Measurements from ENCODE around the gene GRIP2.

GRIP2 gene

GRCh38 chr3:14524311-14524711, 15.8 kb downstream of the GRIP2 start:
- H3K9me3 ChIP-seq (replicated peaks; ENCODE audit: low read length): no peaks in the 10 kb centered on the region
- no peak overlapping the region for H3K9ac ChIP-seq (ENCODE audit: low read depth, low read length)

DNA sequence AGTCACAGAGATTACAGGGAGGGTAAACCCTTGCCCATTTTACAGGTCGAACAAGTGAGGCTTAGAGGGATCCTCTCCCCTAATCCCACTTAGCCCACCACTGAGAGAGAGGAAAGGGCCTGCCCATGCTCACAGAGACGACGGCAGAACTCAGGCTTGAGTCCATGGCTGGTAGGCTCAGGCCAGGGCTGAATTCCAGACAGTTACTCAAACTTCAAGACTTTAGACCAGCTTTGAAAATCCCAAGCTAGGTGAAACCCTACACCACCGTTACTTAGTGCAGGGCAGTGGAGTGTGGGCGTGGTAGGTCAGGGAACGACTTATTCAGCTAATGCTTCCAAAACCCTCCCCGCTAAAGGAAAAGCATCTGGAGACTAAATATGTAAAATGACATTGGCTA, 16.4 kb downstream of the GRIP2 start:
- H3K27me3 ChIP-seq (ENCODE audit: control insufficient read depth, insufficient read depth, low read length): peaks cover 68% of the 10 kb centered on the region

More at GRCh38 chr3:14524311-14524711, 15.8 kb downstream of the GRIP2 start:
- H3K4me3 ChIP-seq (ENCODE audit: low read length): no peak overlapping the region
- no peaks in the 10 kb centered on the region for H3K4me1 ChIP-seq (ENCODE audit: control insufficient read depth, insufficient read depth, low read length)
- H3K4me2 ChIP-seq (ENCODE audit: low read length): no peak overlapping the region
- H3K36me3 ChIP-seq (ENCODE audit: insufficient read depth, low read length): no peaks in the 10 kb centered on the region
- H3K27me3 ChIP-seq (ENCODE audit: control insufficient read depth, insufficient read depth, low read length): peaks cover 68% of the 10 kb centered on the region

DNA sequence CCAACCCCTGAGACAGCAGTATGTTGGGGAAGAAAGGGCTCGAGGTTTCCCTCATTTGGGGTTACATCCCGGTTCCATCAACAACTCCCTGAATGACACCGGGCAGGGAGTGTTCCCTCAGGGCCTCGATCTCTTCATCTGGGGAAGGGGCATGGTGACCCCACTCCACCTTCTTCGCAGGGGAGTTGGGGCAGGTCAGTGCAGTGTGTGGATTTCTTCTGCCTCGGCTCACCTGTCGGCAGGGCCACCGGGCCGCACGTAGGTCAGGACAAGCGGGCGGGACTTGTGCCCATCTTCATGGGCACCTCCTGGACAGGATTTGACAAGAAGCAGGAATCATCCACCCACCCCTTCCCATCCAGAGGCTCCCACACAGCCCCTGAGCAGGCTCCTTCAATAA, 17.4 kb downstream of the GRIP2 start:
- Histone ChIP-seq H3K4me3 (ENCODE audit: low read length) (no peak overlapping the region), H3K9me3 (replicated peaks; ENCODE audit: low read length) (no peaks in the 10 kb centered on the region), H3K9ac (ENCODE audit: low read depth, low read length) (no peak overlapping the region), H3K27me3 (ENCODE audit: control insufficient read depth, insufficient read depth, low read length) (peaks cover 68% of the 10 kb centered on the region), H3K36me3 (ENCODE audit: insufficient read depth, low read length) (no peaks in the 10 kb centered on the region), H3K4me2 (ENCODE audit: low read length) (no peak overlapping the region), H3K4me1 (ENCODE audit: control insufficient read depth, insufficient read depth, low read length) (no peaks in the 10 kb centered on the region)

More for the DNA sequence above, 16.4 kb downstream of the GRIP2 start:
- Histone ChIP-seq H3K9ac (ENCODE audit: low read depth, low read length) (no peak overlapping the region), H3K4me3 (ENCODE audit: low read length) (no peak overlapping the region), H3K36me3 (ENCODE audit: insufficient read depth, low read length) (no peaks in the 10 kb centered on the region), H3K9me3 (replicated peaks; ENCODE audit: low read length) (no peaks in the 10 kb centered on the region), H3K4me2 (ENCODE audit: low read length) (no peak overlapping the region), H3K4me1 (ENCODE audit: control insufficient read depth, insufficient read depth, low read length) (no peaks in the 10 kb centered on the region)

DNA sequence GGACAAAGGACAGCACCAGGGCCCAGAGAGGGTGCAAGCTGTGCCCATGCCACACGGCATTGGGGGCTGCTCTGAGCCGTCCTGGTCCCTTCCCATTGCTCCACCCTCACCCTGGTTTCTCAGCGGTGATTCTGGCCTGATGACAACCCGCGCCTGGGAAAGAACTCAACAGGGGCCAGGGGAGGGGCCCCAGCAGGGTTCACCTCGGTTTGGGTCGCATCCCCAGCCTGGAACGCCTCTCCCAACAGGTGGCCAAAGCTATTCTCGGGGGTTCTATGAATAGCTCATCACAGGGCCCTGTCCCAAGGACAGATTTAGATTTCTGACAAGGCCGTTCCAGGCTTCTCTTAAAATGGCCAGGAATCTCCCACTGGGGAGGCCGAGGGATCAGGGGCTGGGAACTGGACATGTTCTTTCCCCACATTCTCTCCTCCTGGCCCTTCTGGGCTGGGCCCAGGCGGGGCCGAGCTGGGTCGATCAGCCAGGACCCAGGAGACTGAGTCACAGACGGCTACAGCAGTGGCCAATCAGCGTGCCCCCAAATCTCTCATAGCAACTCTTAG, 17.9 kb downstream of the GRIP2 start:
- Histone ChIP-seq H3K4me2 (ENCODE audit: low read length) (no peak overlapping the region), H3K27me3 (ENCODE audit: control insufficient read depth, insufficient read depth, low read length) (peaks cover 69% of the 10 kb centered on the region), H3K4me3 (ENCODE audit: low read length) (no peak overlapping the region), H3K9me3 (replicated peaks; ENCODE audit: low read length) (no peaks in the 10 kb centered on the region), H3K9ac (ENCODE audit: low read depth, low read length) (no peak overlapping the region), H3K4me1 (ENCODE audit: control insufficient read depth, insufficient read depth, low read length) (no peaks in the 10 kb centered on the region), H3K36me3 (ENCODE audit: insufficient read depth, low read length) (no peaks in the 10 kb centered on the region)

- H3K36me3 ChIP-seq (ENCODE audit: insufficient read depth, low read length): no peaks in the 10 kb centered on the region
- H3K9me3 ChIP-seq (replicated peaks; ENCODE audit: low read length): no peaks in the 10 kb centered on the region
- H3K4me3 ChIP-seq (ENCODE audit: low read length): no peak overlapping the region
- no peaks in the 10 kb centered on the region for H3K4me1 ChIP-seq (ENCODE audit: control insufficient read depth, insufficient read depth, low read length)
- H3K9ac ChIP-seq (ENCODE audit: low read depth, low read length): no peak overlapping the region
- no peak overlapping the region for H3K4me2 ChIP-seq (ENCODE audit: low read length)
- H3K27me3 ChIP-seq (ENCODE audit: control insufficient read depth, insufficient read depth, low read length): peaks cover 70% of the 10 kb centered on the region
Measured at GRCh38 chr3:14521611-14522010, 18.5 kb downstream of the GRIP2 start.

DNA sequence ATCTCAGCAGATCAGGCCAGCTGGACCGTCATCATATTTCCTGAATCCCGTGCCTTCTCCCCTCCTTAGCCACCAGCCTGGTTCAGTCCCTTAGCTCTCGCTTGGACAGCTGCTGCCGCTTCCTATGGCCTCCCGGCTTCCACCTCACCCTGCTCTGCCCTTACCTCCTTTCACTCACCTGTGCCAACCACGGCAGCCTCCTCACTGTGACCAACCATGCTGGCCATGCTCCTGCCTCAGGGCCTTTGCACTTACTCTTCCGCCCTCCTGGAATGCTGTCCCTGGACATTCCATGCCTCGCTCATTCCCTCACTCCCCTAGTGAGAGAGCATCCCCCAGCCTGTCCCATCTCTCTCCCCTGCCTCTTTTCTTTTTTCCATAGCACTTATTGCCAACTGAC, 19.2 kb downstream of the GRIP2 start:
- Histone ChIP-seq H3K4me2 (ENCODE audit: low read length) (no peak overlapping the region), H3K4me1 (ENCODE audit: control insufficient read depth, insufficient read depth, low read length) (no peaks in the 10 kb centered on the region), H3K9ac (ENCODE audit: low read depth, low read length) (no peak overlapping the region), H3K27me3 (ENCODE audit: control insufficient read depth, insufficient read depth, low read length) (peaks cover 64% of the 10 kb centered on the region), H3K9me3 (replicated peaks; ENCODE audit: low read length) (no peaks in the 10 kb centered on the region), H3K4me3 (ENCODE audit: low read length) (no peak overlapping the region), H3K36me3 (ENCODE audit: insufficient read depth, low read length) (no peaks in the 10 kb centered on the region)

GRCh38 chr3:14520149-14520548, 20.0 kb downstream of the GRIP2 start:
- Histone ChIP-seq H3K27me3 (ENCODE audit: control insufficient read depth, insufficient read depth, low read length) (peaks cover 56% of the 10 kb centered on the region), H3K4me3 (ENCODE audit: low read length) (no peak overlapping the region), H3K36me3 (ENCODE audit: insufficient read depth, low read length) (no peaks in the 10 kb centered on the region), H3K9ac (ENCODE audit: low read depth, low read length) (no peak overlapping the region), H3K4me1 (ENCODE audit: control insufficient read depth, insufficient read depth, low read length) (no peaks in the 10 kb centered on the region), H3K4me2 (ENCODE audit: low read length) (no peak overlapping the region), H3K9me3 (replicated peaks; ENCODE audit: low read length) (no peaks in the 10 kb centered on the region)

DNA sequence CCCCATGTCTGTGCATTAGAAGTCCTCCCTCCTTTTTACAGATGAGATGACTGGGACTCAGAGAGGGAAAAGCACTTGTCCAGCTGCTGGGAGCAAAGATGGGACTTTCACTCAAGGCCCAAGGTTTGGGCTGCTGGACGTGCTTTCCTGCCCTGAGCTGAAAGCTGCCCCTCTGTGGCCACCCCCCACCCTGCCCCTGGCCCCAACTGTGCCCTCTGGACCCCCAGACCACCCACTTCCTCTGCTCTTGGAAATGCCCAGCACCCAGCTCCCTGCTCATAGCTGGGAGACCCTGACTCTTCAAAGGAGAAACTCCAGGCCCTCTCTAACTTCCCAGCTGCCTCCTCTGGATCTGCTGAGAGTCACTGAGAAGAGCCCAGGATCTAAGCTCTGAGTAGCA, 20.7 kb downstream of the GRIP2 start:
- H3K4me1 ChIP-seq (ENCODE audit: control insufficient read depth, insufficient read depth, low read length): no peaks in the 10 kb centered on the region
- peaks cover 56% of the 10 kb centered on the region for H3K27me3 ChIP-seq (ENCODE audit: control insufficient read depth, insufficient read depth, low read length)
- H3K4me3 ChIP-seq (ENCODE audit: low read length): no peak overlapping the region
- no peaks in the 10 kb centered on the region for H3K36me3 ChIP-seq (ENCODE audit: insufficient read depth, low read length)
- no peak overlapping the region for H3K4me2 ChIP-seq (ENCODE audit: low read length)
- H3K9ac ChIP-seq (ENCODE audit: low read depth, low read length): no peak overlapping the region
- H3K9me3 ChIP-seq (replicated peaks; ENCODE audit: low read length): no peaks in the 10 kb centered on the region

- Histone ChIP-seq H3K27me3 (ENCODE audit: control insufficient read depth, insufficient read depth, low read length) (peaks cover 52% of the 10 kb centered on the region), H3K36me3 (ENCODE audit: insufficient read depth, low read length) (no peaks in the 10 kb centered on the region), H3K4me2 (ENCODE audit: low read length) (no peak overlapping the region), H3K9me3 (replicated peaks; ENCODE audit: low read length) (no peaks in the 10 kb centered on the region), H3K4me1 (ENCODE audit: control insufficient read depth, insufficient read depth, low read length) (no peaks in the 10 kb centered on the region), H3K4me3 (ENCODE audit: low read length) (no peak overlapping the region), H3K9ac (ENCODE audit: low read depth, low read length) (no peak overlapping the region)
Measured at GRCh38 chr3:14518893-14519292, 21.2 kb downstream of the GRIP2 start.

- Histone ChIP-seq H3K4me2 (ENCODE audit: low read length) (no peak overlapping the region), H3K27me3 (ENCODE audit: control insufficient read depth, insufficient read depth, low read length) (peaks cover 55% of the 10 kb centered on the region), H3K4me1 (ENCODE audit: control insufficient read depth, insufficient read depth, low read length) (no peaks in the 10 kb centered on the region), H3K9me3 (replicated peaks; ENCODE audit: low read length) (no peaks in the 10 kb centered on the region), H3K9ac (ENCODE audit: low read depth, low read length) (no peak overlapping the region), H3K36me3 (ENCODE audit: insufficient read depth, low read length) (no peaks in the 10 kb centered on the region), H3K4me3 (ENCODE audit: low read length) (no peak overlapping the region)
Measured at GRCh38 chr3:14518432-14518802, 21.7 kb downstream of the GRIP2 start.

- H3K9me3 ChIP-seq (replicated peaks; ENCODE audit: low read length): no peaks in the 10 kb centered on the region
Measured at GRCh38 chr3:14517601-14518431, 22.3 kb downstream of the GRIP2 start.

More at GRCh38 chr3:14517601-14518431, 22.3 kb downstream of the GRIP2 start:
- no peak overlapping the region for H3K9ac ChIP-seq (ENCODE audit: low read depth, low read length)
- H3K36me3 ChIP-seq (ENCODE audit: insufficient read depth, low read length): no peaks in the 10 kb centered on the region
- no peak overlapping the region for H3K4me3 ChIP-seq (ENCODE audit: low read length)
- H3K27me3 ChIP-seq (ENCODE audit: control insufficient read depth, insufficient read depth, low read length): peaks cover 51% of the 10 kb centered on the region
- H3K4me1 ChIP-seq (ENCODE audit: control insufficient read depth, insufficient read depth, low read length): no peaks in the 10 kb centered on the region
- H3K4me2 ChIP-seq (ENCODE audit: low read length): no peak overlapping the region

Data from skeletal muscle satellite cell (primary cell).